GM12874 (cell line): ENCODE measurements around the gene PGK2.

Source experiments
- TF ChIP-seq, protein P1 (sequence below): IDR thresholded peaks from 2 replicates; pipeline ENCODE4 v1.5.1; 2011; ENCODE audit warnings: low read depth, mild to moderate bottlenecking, control low read depth, low read length, moderate library complexity; ENCODE audit not compliant: insufficient read depth

PGK2 gene

DNA sequence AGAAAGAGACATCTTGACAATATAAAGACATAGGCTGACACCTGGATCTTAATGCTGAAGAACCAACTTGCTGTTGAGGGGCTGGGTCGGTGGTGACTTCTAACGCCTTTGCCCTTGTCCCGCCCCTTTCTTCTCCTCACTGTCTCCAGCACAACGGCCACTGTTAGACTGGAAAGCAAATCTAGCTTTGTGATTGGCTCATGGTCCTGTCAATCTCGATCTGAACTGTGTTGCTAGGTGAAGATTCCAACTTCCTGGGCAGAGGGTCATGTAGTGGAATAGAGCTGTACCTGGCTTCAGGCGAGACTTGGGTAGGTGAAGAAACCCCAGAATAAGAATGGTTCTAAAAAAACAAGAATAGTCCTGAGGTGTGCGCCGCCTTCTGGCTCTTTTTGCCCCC is at the start of gene PGK2:
TSS of gene PGK2 (minus strand) at position 110 of the 400 bp plus-strand sequence. CDS start at position 12, 98 bp downstream.
- TF ChIP-seq, protein P1, sequence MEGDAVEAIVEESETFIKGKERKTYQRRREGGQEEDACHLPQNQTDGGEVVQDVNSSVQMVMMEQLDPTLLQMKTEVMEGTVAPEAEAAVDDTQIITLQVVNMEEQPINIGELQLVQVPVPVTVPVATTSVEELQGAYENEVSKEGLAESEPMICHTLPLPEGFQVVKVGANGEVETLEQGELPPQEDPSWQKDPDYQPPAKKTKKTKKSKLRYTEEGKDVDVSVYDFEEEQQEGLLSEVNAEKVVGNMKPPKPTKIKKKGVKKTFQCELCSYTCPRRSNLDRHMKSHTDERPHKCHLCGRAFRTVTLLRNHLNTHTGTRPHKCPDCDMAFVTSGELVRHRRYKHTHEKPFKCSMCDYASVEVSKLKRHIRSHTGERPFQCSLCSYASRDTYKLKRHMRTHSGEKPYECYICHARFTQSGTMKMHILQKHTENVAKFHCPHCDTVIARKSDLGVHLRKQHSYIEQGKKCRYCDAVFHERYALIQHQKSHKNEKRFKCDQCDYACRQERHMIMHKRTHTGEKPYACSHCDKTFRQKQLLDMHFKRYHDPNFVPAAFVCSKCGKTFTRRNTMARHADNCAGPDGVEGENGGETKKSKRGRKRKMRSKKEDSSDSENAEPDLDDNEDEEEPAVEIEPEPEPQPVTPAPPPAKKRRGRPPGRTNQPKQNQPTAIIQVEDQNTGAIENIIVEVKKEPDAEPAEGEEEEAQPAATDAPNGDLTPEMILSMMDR = no peak

DNA sequence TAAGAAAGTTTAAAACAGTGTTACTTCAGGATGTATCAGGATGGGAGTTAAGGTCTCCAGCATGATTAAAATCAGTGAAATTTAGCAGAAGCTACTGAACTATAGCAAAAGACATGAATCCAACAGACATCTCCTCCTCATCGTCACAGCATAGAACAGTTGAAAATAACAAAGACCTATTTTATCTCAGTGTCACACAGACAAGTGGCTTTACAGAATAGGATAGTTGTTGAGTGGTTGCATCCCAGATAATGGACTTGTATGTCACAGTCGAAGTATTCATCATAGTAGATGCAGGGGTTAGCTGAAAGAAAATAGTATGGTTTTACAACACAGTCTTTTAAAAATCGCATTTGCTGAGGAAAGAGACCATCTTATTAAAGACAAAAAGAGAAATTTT is 48.1 kb upstream of the PGK2 start:
- TF ChIP-seq, protein P1 = no peak

DNA sequence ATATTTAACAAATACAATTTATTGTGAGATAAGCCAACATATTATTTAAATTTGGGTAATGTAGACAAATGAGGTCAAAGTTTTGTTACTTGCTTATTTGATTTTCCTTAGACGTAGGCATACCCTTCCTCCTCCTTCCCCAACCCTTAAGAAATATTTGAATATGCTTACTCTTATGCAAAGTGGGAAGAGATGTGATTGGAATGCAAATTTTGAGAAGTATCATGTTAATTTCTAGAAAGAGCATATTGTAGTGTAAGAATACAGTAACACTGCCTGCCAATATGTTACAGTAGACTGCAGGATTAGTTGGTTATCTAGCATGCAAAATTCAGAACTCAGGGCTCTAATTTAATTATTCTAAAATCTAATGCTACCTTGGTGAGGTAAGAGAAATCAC is 46.3 kb upstream of the PGK2 start:
- TF ChIP-seq, protein P1 = no peak

DNA sequence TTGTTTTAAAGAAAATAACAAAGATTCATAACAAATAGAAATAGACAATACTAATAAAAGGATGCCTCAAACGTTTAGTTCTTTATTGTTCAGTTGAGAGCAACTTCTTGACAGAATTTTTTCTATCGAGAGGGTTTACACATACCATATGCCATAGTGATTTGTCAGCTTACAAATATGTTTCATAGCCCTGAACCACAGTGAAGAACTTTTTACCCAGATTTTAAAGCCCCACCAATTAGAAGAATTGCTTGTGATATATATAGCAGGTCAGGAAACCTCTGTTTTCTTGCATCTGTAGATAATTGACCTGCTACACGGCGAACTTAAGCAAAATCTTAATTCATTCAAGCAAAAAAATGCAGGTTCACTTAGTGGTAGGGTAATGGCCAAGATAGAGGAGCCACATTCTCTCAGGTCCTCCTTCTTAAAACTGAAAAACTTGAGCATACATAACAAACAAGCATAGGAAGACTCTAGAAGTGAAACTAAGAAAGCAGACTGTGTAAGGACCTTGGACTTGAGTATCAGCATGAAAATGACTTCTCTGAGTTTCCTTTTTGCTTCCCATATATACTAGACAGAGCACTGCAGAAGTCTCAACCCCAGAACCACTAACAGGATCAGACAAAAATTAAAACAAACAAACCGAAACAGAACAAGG is 39.8 kb upstream of the PGK2 start:
- TF ChIP-seq, protein P1 = no peak

DNA sequence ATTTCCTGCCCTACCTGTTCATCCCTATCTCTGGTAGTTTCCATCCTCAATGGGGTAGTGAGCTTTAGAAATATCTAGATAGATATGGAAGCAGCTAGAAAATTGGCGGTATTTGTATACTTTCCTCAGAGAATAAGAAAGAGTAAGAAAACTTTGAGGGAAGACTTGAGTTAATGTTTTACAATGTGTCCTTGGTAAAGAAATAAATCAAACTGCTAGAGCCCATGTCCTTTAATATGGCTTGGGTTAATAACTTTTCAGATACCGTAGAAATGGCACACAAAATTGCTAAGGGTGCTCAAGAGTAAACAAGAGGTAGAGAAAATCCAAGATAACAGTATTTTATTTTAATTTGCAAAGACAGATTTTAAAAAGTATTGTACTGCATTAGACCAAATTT is 28.1 kb upstream of the PGK2 start:
- TF ChIP-seq, protein P1 = no peak

DNA sequence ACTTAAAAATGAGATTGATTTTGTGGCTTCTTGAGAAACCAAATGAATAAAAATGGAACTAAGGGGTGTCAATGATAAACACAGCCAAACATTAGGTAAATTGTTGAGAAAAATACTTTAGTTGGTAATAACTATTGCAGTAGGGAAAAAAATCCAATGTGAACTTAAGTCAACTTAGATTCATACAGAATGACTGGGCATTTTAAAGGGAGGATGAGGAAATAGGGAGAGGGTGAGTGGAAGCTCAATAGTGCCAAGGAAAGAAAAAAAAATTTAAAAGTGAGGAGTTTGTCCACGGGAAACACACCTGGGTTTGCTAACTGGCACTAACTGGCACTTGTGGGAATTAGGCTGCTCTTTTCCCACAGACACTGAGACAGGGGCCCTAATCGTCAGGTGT is 26.2 kb upstream of the PGK2 start:
- TF ChIP-seq, protein P1 = no peak

DNA sequence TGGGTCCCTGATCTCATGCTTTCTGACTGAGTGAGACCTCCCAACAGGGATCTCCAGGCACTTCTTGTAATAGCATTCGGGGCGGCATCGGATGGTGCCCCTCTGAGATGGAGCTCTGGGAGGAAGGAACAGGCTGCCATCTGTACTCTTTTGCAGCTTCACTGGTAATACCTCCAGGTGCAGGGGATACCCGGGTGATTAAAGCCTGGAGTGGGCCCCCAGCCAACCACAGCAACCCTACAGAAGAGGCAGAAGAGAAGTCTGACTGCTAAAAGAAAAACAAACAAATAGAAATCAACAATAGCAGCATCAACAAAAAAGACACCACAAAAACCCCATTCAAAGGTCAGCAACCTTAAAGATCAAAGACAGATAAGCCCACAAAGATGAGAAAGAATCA is 19.1 kb upstream of the PGK2 start:
- TF ChIP-seq, protein P1 = no peak

DNA sequence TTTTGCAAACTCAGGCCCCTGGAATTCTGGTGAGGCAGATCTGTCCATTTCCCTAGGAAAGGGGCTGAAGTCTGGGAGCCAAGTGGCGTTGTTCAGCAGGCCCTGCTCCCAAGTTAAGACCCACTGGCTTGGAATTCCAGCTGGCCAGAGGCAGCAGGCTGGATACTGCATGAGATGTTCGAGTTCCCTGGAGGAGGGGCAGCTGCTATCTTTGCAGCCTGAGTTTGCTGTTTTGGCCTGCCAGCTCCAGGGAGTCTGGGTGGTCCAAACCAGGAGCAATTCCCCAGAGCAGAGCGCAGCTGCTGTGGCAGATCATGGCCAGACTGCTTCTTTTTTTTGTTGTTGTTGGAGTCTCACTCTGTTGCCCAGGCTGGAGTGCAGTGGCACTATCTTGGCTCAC is 18.2 kb upstream of the PGK2 start:
- TF ChIP-seq, protein P1 = no peak
